ENCODE results near the gene LST1. TPM values are rescaled to one million over a fixed set of nuclear protein-coding genes. Genes with fewer than 3 reads are reported as not detected.
A peak's percentile ranks its signal among the peaks of the same experiment; 100 is the strongest.
"Not testable (repeated sequence)": the region's sequence is repeated elsewhere in the genome, so short reads cannot be mapped to it uniquely, and the experiment has no call there.

LST1 gene
- total and polyA plus RNA-seq, 2 of the 4 experiments (the other 2 are of a cell fraction) = not detected

- POLR2A ChIA-PET (ENCODE audit: unreplicated experiment); H2BK5ac ChIP-seq (ENCODE audit: low read depth, low read length, poor library complexity, severe bottlenecking); in situ Hi-C loops (cut with MboI; ENCODE audit: low sequenced_read_pairs); H3K9me1 ChIP-seq (ENCODE audit: insufficient read depth, low read length); H3K23ac ChIP-seq (ENCODE audit: low read depth, low read length); H2BK15ac ChIP-seq (ENCODE audit: low read depth, low read length); H3K4me3 ChIP-seq (ENCODE audit: insufficient read depth, low read depth, low read length); H3K9ac ChIP-seq (ENCODE audit: low read depth, low read length); H2AK5ac ChIP-seq (ENCODE audit: low read depth, low read length); H3K56ac ChIP-seq (ENCODE audit: extremely low read depth, insufficient read depth, low read length); H3K4ac ChIP-seq (ENCODE audit: low read depth, low read length); H3K14ac ChIP-seq (replicated peaks; ENCODE audit: low read depth, low read length); H4K91ac ChIP-seq (ENCODE audit: insufficient read depth, low read depth, low read length); H2BK120ac ChIP-seq (ENCODE audit: low read depth, low read length); H3K4me1 ChIP-seq (ENCODE audit: control insufficient read depth, insufficient read depth, low read length); H3K4me2 ChIP-seq (ENCODE audit: low read depth, low read length); H3K27me3 ChIP-seq (ENCODE audit: control insufficient read depth, insufficient read depth, low read length); BruUV-seq (replicated peaks); H3K27ac ChIP-seq (ENCODE audit: insufficient read depth, low read length); H4K8ac ChIP-seq (ENCODE audit: low read depth in 2 of 2, low read length in 2 of 2); H2AK9ac ChIP-seq (replicated peaks; ENCODE audit: low read depth, low read length, poor library complexity); H2BK20ac ChIP-seq (ENCODE audit: low read depth, low read length); H2AFZ ChIP-seq (replicated peaks; ENCODE audit: low read length, poor library complexity); H4K20me1 ChIP-seq (ENCODE audit: insufficient read depth, low read length); ATAC-seq (ENCODE audit: low read depth); H3K18ac ChIP-seq (ENCODE audit: low read depth, low read length); H4K5ac ChIP-seq (ENCODE audit: low read depth, low read length); dilution Hi-C loops (cut with HindIII; ENCODE audit: low sequenced_read_pairs, unreplicated experiment); H3K9me3 ChIP-seq (ENCODE audit: control insufficient read depth, insufficient read depth, low read length): not testable (repeated sequence)
- CTCF ChIA-PET = interaction anchor here (1.0 to 1.9 kb wide), 5 partner anchors 26 to 85 kb away, joined by 3 to 17 read pairs (median 3); no protein-coding TSS in a partner anchor
- TF ChIP-seq, protein P1, sequence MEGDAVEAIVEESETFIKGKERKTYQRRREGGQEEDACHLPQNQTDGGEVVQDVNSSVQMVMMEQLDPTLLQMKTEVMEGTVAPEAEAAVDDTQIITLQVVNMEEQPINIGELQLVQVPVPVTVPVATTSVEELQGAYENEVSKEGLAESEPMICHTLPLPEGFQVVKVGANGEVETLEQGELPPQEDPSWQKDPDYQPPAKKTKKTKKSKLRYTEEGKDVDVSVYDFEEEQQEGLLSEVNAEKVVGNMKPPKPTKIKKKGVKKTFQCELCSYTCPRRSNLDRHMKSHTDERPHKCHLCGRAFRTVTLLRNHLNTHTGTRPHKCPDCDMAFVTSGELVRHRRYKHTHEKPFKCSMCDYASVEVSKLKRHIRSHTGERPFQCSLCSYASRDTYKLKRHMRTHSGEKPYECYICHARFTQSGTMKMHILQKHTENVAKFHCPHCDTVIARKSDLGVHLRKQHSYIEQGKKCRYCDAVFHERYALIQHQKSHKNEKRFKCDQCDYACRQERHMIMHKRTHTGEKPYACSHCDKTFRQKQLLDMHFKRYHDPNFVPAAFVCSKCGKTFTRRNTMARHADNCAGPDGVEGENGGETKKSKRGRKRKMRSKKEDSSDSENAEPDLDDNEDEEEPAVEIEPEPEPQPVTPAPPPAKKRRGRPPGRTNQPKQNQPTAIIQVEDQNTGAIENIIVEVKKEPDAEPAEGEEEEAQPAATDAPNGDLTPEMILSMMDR (conservative IDR thresholded peaks at IDR 0.05; ENCODE audit: low read depth, low read length) = peak; percentile 48
- TF ChIP-seq SMC3 (IDR thresholded peaks at IDR 0.05; ENCODE audit: low read depth, low read length) (peak; percentile 62; the same call in 1 of the 2 replicates), RAD21 (IDR thresholded peaks at IDR 0.05; ENCODE audit: low read length) (peak; percentile 64)
- peaks cover 13 to 28% of the 10 kb centered on the region in 2 experiments; a peak in 3 of 4 replicates for H3K79me1 ChIP-seq (ENCODE audit: low read depth in 1 of 2, low read length in 2 of 2)
- DNase-seq = peak; percentile 36
- H3K36me3 ChIP-seq (ENCODE audit: control insufficient read depth, insufficient read depth, low read length) = peaks cover 22% of the 10 kb centered on the region
- WGBS, 2 experiments (ENCODE audit: extremely low coverage in 2 of 2, insufficient read length in 1 of 2) = 92% methylated on average over 4 of the region's 5 CpGs; no CpG with 5 or more reads in 1 of the 2 experiments
- intact Hi-C loops (cut with micrococcal nuclease) = loop anchor here (1.0 kb wide), 1 partner anchor 47 kb away; no protein-coding TSS in a partner anchor
These were observed 34.7 kb upstream of the LST1 start for GRCh38 chr6:31551371-31551770.
